OCI-LY7 (cell line): ENCODE data around the gene GATM. TPM values are rescaled to one million over a fixed set of nuclear protein-coding genes. Genes with fewer than 3 reads are reported as not detected.
A peak's percentile ranks its signal among the peaks of the same experiment; 100 is the strongest.
"Not testable (repeated sequence)": the region's sequence is repeated elsewhere in the genome, so short reads cannot be mapped to it uniquely, and the experiment has no call there.

Source experiments
- BruUV-seq: library from RNA; stranded (reverse); fragments of 400-500 nt; replicated peaks from 2 replicates; lab custom pipeline; 2021; lab: Mats Ljungman, UMichigan
- CTCF ChIA-PET: fragments of 300-600 bp; sonication (Branson Sonifier 250); formaldehyde crosslinking; loops from one replicate; lab custom pipeline; 2022; ENCODE audit warnings: antibody characterized with exemption; ENCODE audit not compliant: unreplicated experiment; lab: Charles Lee
- POLR2A ChIA-PET: fragments of 300-600 bp; sonication (Branson Sonifier 250); formaldehyde crosslinking; loops from one replicate; lab custom pipeline; 2022; ENCODE audit warnings: antibody characterized with exemption; lab: Charles Lee
- DNase-seq: peaks from one replicate; pipeline ENCODE4 v3.0.0-alpha.2; 2015; ENCODE audit warnings: low spot score
- H2AFZ ChIP-seq: fragments of 200-600 bp; sonication (generic), shearing (Covaris generic); 2 replicates; pipeline ENCODE4 v1.6.1; 2014; ENCODE audit warnings: mild to moderate bottlenecking, antibody characterized with exemption, low read length, moderate library complexity
- H3K27ac ChIP-seq: fragments of 200-600 bp; sonication (generic); 2 replicates; pipeline ENCODE4 v1.5.1; 2014; ENCODE audit warnings: mixed run types, low read depth, mild to moderate bottlenecking, moderate library complexity, low read length, inconsistent platforms; ENCODE audit not compliant: poor library complexity, severe bottlenecking
- H3K36me3 ChIP-seq: fragments of 200-600 bp; sonication (generic); 2 replicates; pipeline ENCODE4 v1.6.1; 2014; ENCODE audit warnings: mild to moderate bottlenecking, antibody characterized with exemption, low read length, moderate library complexity, mixed read lengths; ENCODE audit not compliant: insufficient read depth
- H3K4me1 ChIP-seq: fragments of 200-600 bp; sonication (generic); 2 replicates; pipeline ENCODE4 v1.5.1; 2014; ENCODE audit warnings: mild to moderate bottlenecking, low read length; ENCODE audit not compliant: insufficient read depth, poor library complexity, severe bottlenecking
- H3K4me2 ChIP-seq: fragments of 200-600 bp; sonication (generic); 2 replicates; pipeline ENCODE4 v1.6.1; 2014; ENCODE audit warnings: mild to moderate bottlenecking, low read length
- H3K4me3 ChIP-seq: fragments of 200-600 bp; sonication (generic); 2 replicates; pipeline ENCODE4 v1.5.1; 2014; ENCODE audit warnings: mild to moderate bottlenecking, low read depth, low read length; ENCODE audit not compliant: poor library complexity, severe bottlenecking
- H3K79me2 ChIP-seq: fragments of 200-600 bp; sonication (generic); 2 replicates; pipeline ENCODE4 v1.6.1; 2016; ENCODE audit warnings: low read depth, mild to moderate bottlenecking, low read length, moderate library complexity, mixed read lengths; ENCODE audit not compliant: insufficient read depth
- H3K9me2 ChIP-seq: fragments of 200-600 bp; sonication (generic); 2 replicates; pipeline ENCODE4 v1.6.1; 2016; ENCODE audit warnings: mild to moderate bottlenecking, low read length, mixed read lengths; ENCODE audit not compliant: insufficient read depth
- H3K9me3 ChIP-seq: fragments of 200-600 bp; sonication (generic); 2 replicates; pipeline ENCODE4 v1.6.1; 2014; ENCODE audit warnings: mild to moderate bottlenecking, mixed run types, low read length, mixed read lengths
- H4K20me1 ChIP-seq: fragments of 200-600 bp; sonication (generic); 2 replicates; pipeline ENCODE4 v1.6.1; 2014; ENCODE audit warnings: mild to moderate bottlenecking, antibody characterized with exemption, low read length, moderate library complexity, mixed read lengths; ENCODE audit not compliant: insufficient read depth
- CTCF ChIP-seq: fragments of 200-600 bp; sonication (generic); conservative IDR thresholded peaks from 2 replicates; pipeline ENCODE4 v1.5.1; 2014; ENCODE audit warnings: mild to moderate bottlenecking, antibody characterized with exemption, low read length, moderate library complexity, mixed read lengths
- EZH2phosphoT487 ChIP-seq: fragments of 200-600 bp; sonication (generic); IDR thresholded peaks from 2 replicates; pipeline ENCODE4 v1.6.1; 2018; ENCODE audit warnings: low read depth, borderline replicate concordance, mild to moderate bottlenecking, mixed run types, antibody characterized with exemption, low read length, moderate library complexity, mixed read lengths
- intact Hi-C: fragments of 100-400 bp; cut with micrococcal nuclease; formaldehyde crosslinking; loops from one replicate; pipeline ENCODE4 v1.10.0; 2022; ENCODE audit not compliant: unreplicated experiment
- small RNA-seq: library from RNA; depleted of rRNA; stranded (forward); fragments of <200 nt; gene quantifications from one replicate; pipeline ENCODE3, GENCODE V24; 2014
- total RNA-seq, 2 experiments: library from RNA; depleted of rRNA in 1 of 2; stranded (reverse); fragments of >200 nt in 1 of 2; shearing (Covaris generic) in 1 of 2; gene quantifications; 2 replicates each; pipeline ENCODE4 v1.2.3, GENCODE V29; 2014 to 2022

GATM gene
- total RNA-seq, 2 experiments from 2014 or later, result 1.3 to 2.7 TPM

GRCh38 chr15:45319472-45320214 lies 58.7 kb downstream of the GATM start:
- ChIA-PET POLR2A (interaction anchor here (0.6 kb wide), 2 partner anchors 72 to 158 kb away, joined by 3 to 4 read pairs; no protein-coding TSS in a partner anchor), CTCF (no interaction called here)
- Histone ChIP-seq H3K4me1 (no peaks in the 10 kb centered on the region), H3K9me3 (no peaks in the 10 kb centered on the region), H3K36me3 (no peaks in the 10 kb centered on the region), H3K4me2 (no peak overlapping the region), H3K9me2 (no peaks in the 10 kb centered on the region), H3K4me3 (no peak overlapping the region), H4K20me1 (no peaks in the 10 kb centered on the region), H3K27ac (no peak overlapping the region), H3K79me2 (no peaks in the 10 kb centered on the region), H2AFZ (no peak overlapping the region)
- no peak for DNase-seq
- no TSS peak for BruUV-seq
- TF ChIP-seq CTCF (no peak), EZH2phosphoT487 (no peak)
- intact Hi-C loops, result no loop called here

- intact Hi-C loops, result no loop called here
- H2AFZ ChIP-seq, result no peak overlapping the region
- no peaks in the 10 kb centered on the region for H3K36me3 ChIP-seq
- no peaks in the 10 kb centered on the region for H3K79me2 ChIP-seq
- DNase-seq, result no peak
- 0 out of 2 replicates have a peak, but pooled peaks have one; percentile 37 for TF ChIP-seq CTCF
- no peak for TF ChIP-seq EZH2phosphoT487
- H3K4me3 ChIP-seq, result no peak overlapping the region
- H3K27ac ChIP-seq, result no peak overlapping the region
- BruUV-seq, result no TSS peak
- no peaks in the 10 kb centered on the region for H3K4me1 ChIP-seq
- POLR2A ChIA-PET, result interaction anchor here (0.6 to 0.7 kb wide), 2 partner anchors 31 to 44 kb away, joined by 3 to 4 read pairs; no protein-coding TSS in a partner anchor
- CTCF ChIA-PET, result no interaction called here
- no peak overlapping the region for H3K4me2 ChIP-seq
- no peaks in the 10 kb centered on the region for H3K9me2 ChIP-seq
- no peaks in the 10 kb centered on the region for H4K20me1 ChIP-seq
- H3K9me3 ChIP-seq, result no peaks in the 10 kb centered on the region
Observed at GRCh38 chr15:45314960-45315359, 63.4 kb downstream of the GATM start.

GRCh38 chr15:45314117-45314516 lies 64.2 kb downstream of the GATM start:
- CTCF ChIA-PET, DNase-seq, H3K9me2 ChIP-seq, H3K4me2 ChIP-seq, H3K4me3 ChIP-seq, H2AFZ ChIP-seq, BruUV-seq, H4K20me1 ChIP-seq, H3K4me1 ChIP-seq, H3K9me3 ChIP-seq, H3K27ac ChIP-seq, H3K36me3 ChIP-seq, H3K79me2 ChIP-seq, intact Hi-C loops: not testable (repeated sequence)
- POLR2A ChIA-PET, result interaction anchor here (0.7 kb wide), 1 partner anchor 45 kb away, joined by 3 read pairs; no protein-coding TSS in a partner anchor

Small RNA genes within 50 kb of the gene (small RNA-seq; reads per million reads assigned to genes)
- gene RNU6-953P, result not detected

Other genes starting within 250 kb of the GATM start
- gene DUOXA1, start 248.7 kb downstream of the GATM start, total RNA-seq (2014; rRNA removed; shearing (Covaris generic)), result not detected in 2 replicates
- not detected in 2 replicates for gene DUOXA1, start 248.7 kb downstream of the GATM start, total RNA-seq (2022)
- not detected in 2 replicates for gene DUOX1, start 248.6 kb downstream of the GATM start, total RNA-seq (2014; rRNA removed; shearing (Covaris generic))
- gene DUOX1, start 248.6 kb downstream of the GATM start, total RNA-seq (2022), result not detected in 2 replicates
- gene SHF, start 190.6 kb downstream of the GATM start, total RNA-seq (2014; rRNA removed; shearing (Covaris generic)), result 2.3 and 5.7 TPM in 2 replicates
- 2.5 and 3.2 TPM in 2 replicates for gene SHF, start 190.6 kb downstream of the GATM start, total RNA-seq (2022)
- gene SLC28A2, start 126.3 kb downstream of the GATM start, total RNA-seq (2014; rRNA removed; shearing (Covaris generic)), result not detected in 2 replicates
- not detected in 2 replicates for gene SLC28A2, start 126.3 kb downstream of the GATM start, total RNA-seq (2022)
- gene SLC30A4, start 144.2 kb upstream of the GATM start, total RNA-seq (2014; rRNA removed; shearing (Covaris generic)), result 0.13 TPM in 2 replicates
- gene SLC30A4, start 144.2 kb upstream of the GATM start, total RNA-seq (2022), result 3.5 and 4.3 TPM in 2 replicates
- gene BLOC1S6, start 208.8 kb upstream of the GATM start, total RNA-seq (2014; rRNA removed; shearing (Covaris generic)), result 50.2 and 74.7 TPM in 2 replicates
- gene BLOC1S6, start 208.8 kb upstream of the GATM start, total RNA-seq (2022), result 79.0 and 85.1 TPM in 2 replicates